Measurements from ENCODE around the gene HACD4.

GRCh38 chr9:20990867-20991266 lies 40.6 kb downstream of the HACD4 start:
- no peak for TF ChIP-seq CTCF (IDR thresholded peaks at IDR 0.05)
- no peak for TF ChIP-seq POLR2A (IDR thresholded peaks at IDR 0.05)
